ENCODE results near the gene CEBPZ.

- no peak for TF ChIP-seq POLR2AphosphoS5 (IDR thresholded peaks at IDR 0.05)
- TF ChIP-seq POLR2A (IDR thresholded peaks at IDR 0.05) = no peak
- no peak for TF ChIP-seq CTCF (IDR thresholded peaks at IDR 0.05)
Measured at GRCh38 chr2:37191747-37192146, 39.6 kb downstream of the CEBPZ start.

Measured in suprapubic skin (tissue), 4 donors.